Tibial artery (tissue), 4 donors: ENCODE data around the gene RUNX2.

ENCODE experiments used
- DNase-seq, 2 donors: peaks; one replicate each; pipeline ENCODE4 v3.0.0-alpha.2; 2019
- H3K27ac ChIP-seq, 2 donors: fragments of 200-600 bp; sonication (generic) in 1 of 2; 1 replicate in 1 of 2; 2 replicates in 1 of 2; pipeline ENCODE4 v1.5.1; 2018 to 2019; ENCODE audit warnings: mild to moderate bottlenecking in 1 of 2
- H3K27me3 ChIP-seq, 2 donors: fragments of 200-600 bp; sonication (generic) in 1 of 2; one replicate each; pipeline versions ENCODE4 v1.5.1 to v1.6.0; 2016 to 2019
- H3K36me3 ChIP-seq, 3 donors: fragments of 200-600 bp; sonication (generic) in 2 of 3; one replicate each; pipeline ENCODE4 v1.5.1; 2016 to 2019; ENCODE audit warnings: mild to moderate bottlenecking in 2 of 3
- H3K4me1 ChIP-seq, 4 donors: fragments of 200-600 bp; sonication (generic) in 2 of 4; 1 replicate in 3 of 4; 2 replicates in 1 of 4; pipeline ENCODE4 v1.5.1; 2016 to 2019
- H3K4me3 ChIP-seq, 2 donors: fragments of 200-600 bp; sonication (generic) in 1 of 2; 1 replicate in 1 of 2; 2 replicates in 1 of 2; pipeline ENCODE4 v1.5.1; 2018 to 2019; ENCODE audit warnings: mild to moderate bottlenecking in 2 of 2
- H3K9me3 ChIP-seq, 3 donors: fragments of 200-600 bp; sonication (generic) in 1 of 3; one replicate each; pipeline ENCODE4 v1.5.1; 2016 to 2019
- intact Hi-C: fragments of 100-400 bp; cut with DNase I; formaldehyde crosslinking; loops from one replicate; pipeline ENCODE4 v1.15.0; 2023; ENCODE audit warnings: low total_unique reads
- TF ChIP-seq, protein P1 (sequence below), 2 experiments: fragments of 200-600 bp in 1 of 2; fragments of 450-650 bp in 1 of 2; IDR thresholded peaks; one replicate each; pipeline ENCODE4 v1.5.1; 2017 to 2019; ENCODE audit warnings: antibody characterized with exemption in 2 of 2, mild to moderate bottlenecking in 1 of 2, moderate library complexity in 1 of 2

Gene RUNX2

DNA sequence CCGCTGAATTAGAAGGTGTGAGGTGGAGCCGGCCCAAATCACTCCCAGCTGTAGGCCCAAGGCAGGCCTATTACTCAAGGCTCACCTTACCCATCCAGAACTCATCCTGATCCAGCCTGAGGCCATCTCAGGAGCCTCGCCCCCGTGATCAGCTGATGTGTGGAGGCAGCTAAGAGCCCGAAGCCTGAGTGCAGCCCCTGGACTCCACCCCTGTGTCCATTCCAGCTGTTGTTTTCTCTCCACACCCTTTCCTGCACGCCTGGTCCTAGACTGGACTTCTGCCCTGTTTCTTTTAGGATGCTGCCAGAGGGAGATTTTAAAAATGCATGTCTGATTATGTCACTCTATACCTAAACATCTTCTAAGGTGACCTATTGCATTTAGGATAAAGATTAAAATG is 174.3 kb downstream of the RUNX2 start:
- no peaks in the 10 kb centered on the region for H3K36me3 ChIP-seq
- no peaks in the 10 kb centered on the region for H3K27me3 ChIP-seq
- intact Hi-C loops: no loop called here
- DNase-seq: no peak
- TF ChIP-seq, protein P1, sequence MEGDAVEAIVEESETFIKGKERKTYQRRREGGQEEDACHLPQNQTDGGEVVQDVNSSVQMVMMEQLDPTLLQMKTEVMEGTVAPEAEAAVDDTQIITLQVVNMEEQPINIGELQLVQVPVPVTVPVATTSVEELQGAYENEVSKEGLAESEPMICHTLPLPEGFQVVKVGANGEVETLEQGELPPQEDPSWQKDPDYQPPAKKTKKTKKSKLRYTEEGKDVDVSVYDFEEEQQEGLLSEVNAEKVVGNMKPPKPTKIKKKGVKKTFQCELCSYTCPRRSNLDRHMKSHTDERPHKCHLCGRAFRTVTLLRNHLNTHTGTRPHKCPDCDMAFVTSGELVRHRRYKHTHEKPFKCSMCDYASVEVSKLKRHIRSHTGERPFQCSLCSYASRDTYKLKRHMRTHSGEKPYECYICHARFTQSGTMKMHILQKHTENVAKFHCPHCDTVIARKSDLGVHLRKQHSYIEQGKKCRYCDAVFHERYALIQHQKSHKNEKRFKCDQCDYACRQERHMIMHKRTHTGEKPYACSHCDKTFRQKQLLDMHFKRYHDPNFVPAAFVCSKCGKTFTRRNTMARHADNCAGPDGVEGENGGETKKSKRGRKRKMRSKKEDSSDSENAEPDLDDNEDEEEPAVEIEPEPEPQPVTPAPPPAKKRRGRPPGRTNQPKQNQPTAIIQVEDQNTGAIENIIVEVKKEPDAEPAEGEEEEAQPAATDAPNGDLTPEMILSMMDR (IDR thresholded peaks at IDR 0.05): no peak
- H3K27ac ChIP-seq: no peak overlapping the region
- H3K4me3 ChIP-seq: no peak overlapping the region
- no peaks in the 10 kb centered on the region for H3K4me1 ChIP-seq
- no peaks in the 10 kb centered on the region for H3K9me3 ChIP-seq

DNA sequence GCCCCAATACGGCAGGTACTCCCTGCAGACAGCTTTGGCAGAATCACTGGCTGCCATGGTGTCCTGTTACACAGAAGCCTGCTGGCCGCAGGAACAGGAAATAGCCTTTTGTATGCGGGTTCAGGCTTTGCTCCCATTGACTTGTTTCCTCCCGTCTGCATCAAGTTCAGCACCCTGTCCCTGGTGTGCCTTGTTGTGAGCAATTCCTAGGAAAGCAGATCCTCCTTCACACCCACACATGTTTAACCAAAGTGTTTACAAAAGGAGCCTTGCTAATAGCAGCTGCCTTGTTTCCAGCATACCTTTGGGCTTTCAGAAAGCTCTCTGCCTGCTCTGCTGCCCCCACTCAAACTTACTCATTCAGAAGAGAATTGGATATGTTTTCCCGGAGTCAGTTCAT is 176.8 kb downstream of the RUNX2 start:
- Histone ChIP-seq H3K36me3 (no peaks in the 10 kb centered on the region), H3K9me3 (no peaks in the 10 kb centered on the region), H3K4me1 (no peaks in the 10 kb centered on the region), H3K4me3 (no peak overlapping the region), H3K27ac (no peak overlapping the region), H3K27me3 (no peaks in the 10 kb centered on the region)
- TF ChIP-seq, protein P1 (IDR thresholded peaks at IDR 0.05): no peak
- no peak for DNase-seq
- intact Hi-C loops: no loop called here

DNA sequence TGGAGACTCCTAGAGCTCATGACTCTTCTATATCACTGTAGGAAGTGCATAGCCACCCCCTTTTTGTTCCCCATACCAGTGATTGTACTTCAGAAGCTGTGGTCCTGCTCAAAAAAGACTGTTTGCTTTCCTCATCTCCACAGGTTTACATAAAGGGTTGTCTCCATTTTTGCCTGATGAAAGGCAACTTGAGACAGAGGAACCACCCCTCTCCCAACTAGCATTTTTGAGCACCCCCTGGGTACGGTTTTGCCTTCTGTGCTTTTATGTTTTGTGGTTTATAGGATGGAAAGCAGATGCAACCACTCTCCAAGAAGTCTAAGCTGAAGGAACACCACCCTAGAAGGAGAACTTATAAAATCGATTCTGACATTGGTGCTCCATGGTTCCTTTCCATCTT is 177.3 kb downstream of the RUNX2 start:
- TF ChIP-seq, protein P1 (IDR thresholded peaks at IDR 0.05): no peak
- Histone ChIP-seq H3K4me3 (no peak overlapping the region), H3K36me3 (no peaks in the 10 kb centered on the region), H3K9me3 (no peaks in the 10 kb centered on the region), H3K4me1 (no peaks in the 10 kb centered on the region), H3K27ac (no peak overlapping the region), H3K27me3 (no peaks in the 10 kb centered on the region)
- intact Hi-C loops: no loop called here
- DNase-seq: no peak

DNA sequence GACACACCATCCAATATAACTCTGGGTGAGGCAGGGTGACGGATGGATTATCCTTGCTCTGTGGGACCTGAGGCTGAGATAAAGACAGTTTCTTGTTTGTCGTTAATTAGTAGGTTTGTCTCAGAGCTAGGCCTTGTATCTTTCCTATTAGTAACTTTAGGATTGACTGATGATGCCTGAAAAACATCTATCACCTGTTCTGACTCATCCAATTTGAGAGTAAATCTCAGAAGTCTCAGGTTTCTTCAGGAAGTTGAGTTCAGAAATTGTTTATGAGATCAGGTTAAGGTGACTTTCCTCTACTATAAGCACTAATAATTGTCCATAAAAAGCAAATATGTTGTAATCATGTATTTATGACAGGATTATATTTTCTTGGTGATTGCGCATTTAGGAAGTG is 179.1 kb downstream of the RUNX2 start:
- H3K27me3 ChIP-seq: no peaks in the 10 kb centered on the region

DNA sequence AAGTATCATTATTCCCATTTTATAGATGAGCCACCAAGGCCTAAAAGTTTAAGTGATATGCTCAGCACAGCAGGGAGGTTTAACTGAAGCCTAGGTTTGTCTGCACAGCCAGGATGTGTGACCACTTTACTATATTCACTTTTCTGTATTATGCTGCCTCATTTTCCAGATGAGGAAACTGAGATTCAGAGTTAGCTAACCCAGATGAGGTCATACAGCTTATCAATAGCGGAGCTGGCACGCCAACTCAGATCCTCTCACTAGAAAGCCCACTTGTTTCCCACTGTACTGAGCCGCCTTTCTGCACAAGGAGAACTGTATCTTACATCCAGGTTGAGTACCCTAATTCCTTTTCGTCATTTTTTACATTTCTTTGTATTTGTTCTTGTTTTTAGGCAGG is 181.3 kb downstream of the RUNX2 start:
- Histone ChIP-seq H3K27me3 (no peaks in the 10 kb centered on the region), H3K27ac (no peak overlapping the region), H3K4me1 (no peaks in the 10 kb centered on the region), H3K36me3 (peaks cover 0 to 3% (median 0%) of the 10 kb centered on the region in 3 donors), H3K9me3 (no peaks in the 10 kb centered on the region), H3K4me3 (no peak overlapping the region)
- no peak for DNase-seq
- TF ChIP-seq, protein P1 (IDR thresholded peaks at IDR 0.05): no peak
- intact Hi-C loops: no loop called here

More for the DNA sequence above, 179.1 kb downstream of the RUNX2 start:
- Histone ChIP-seq H3K4me1 (no peaks in the 10 kb centered on the region), H3K36me3 (peaks cover 0 to under 1% (median 0%) of the 10 kb centered on the region in 3 donors), H3K27ac (no peak overlapping the region), H3K4me3 (no peak overlapping the region), H3K9me3 (no peaks in the 10 kb centered on the region)
- no peak for DNase-seq
- TF ChIP-seq, protein P1 (IDR thresholded peaks at IDR 0.05): no peak
- intact Hi-C loops: no loop called here

DNA sequence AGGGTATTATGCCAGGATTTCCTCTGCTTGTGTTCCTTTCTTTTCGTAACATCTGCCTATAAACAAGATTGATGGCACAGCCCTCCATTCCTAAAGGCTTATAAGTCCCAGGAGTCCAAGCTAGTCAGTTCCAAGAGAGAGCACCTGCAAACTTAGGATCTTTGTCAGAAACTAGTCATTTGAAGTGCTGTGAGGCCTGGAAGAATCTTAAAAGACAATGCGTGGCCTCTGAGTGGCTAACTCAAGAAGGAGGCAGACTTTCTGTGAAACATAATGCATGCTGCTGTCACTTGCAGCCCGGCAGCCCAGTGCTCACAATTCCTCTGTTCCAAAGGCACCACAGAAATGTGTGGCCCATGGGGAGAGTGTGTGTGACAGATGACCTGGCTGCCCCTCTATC is 184.6 kb downstream of the RUNX2 start:
- no peaks in the 10 kb centered on the region for H3K9me3 ChIP-seq
- no peaks in the 10 kb centered on the region for H3K27me3 ChIP-seq
- DNase-seq: no peak
- intact Hi-C loops: no loop called here
- no peak overlapping the region for H3K27ac ChIP-seq
- no peak overlapping the region for H3K4me3 ChIP-seq
- H3K4me1 ChIP-seq: no peaks in the 10 kb centered on the region
- H3K36me3 ChIP-seq: peaks cover 0 to 3% (median 0%) of the 10 kb centered on the region in 3 donors
- TF ChIP-seq, protein P1 (IDR thresholded peaks at IDR 0.05): no peak
